ENCODE results near the gene WFIKKN1.

Gene WFIKKN1

DNA sequence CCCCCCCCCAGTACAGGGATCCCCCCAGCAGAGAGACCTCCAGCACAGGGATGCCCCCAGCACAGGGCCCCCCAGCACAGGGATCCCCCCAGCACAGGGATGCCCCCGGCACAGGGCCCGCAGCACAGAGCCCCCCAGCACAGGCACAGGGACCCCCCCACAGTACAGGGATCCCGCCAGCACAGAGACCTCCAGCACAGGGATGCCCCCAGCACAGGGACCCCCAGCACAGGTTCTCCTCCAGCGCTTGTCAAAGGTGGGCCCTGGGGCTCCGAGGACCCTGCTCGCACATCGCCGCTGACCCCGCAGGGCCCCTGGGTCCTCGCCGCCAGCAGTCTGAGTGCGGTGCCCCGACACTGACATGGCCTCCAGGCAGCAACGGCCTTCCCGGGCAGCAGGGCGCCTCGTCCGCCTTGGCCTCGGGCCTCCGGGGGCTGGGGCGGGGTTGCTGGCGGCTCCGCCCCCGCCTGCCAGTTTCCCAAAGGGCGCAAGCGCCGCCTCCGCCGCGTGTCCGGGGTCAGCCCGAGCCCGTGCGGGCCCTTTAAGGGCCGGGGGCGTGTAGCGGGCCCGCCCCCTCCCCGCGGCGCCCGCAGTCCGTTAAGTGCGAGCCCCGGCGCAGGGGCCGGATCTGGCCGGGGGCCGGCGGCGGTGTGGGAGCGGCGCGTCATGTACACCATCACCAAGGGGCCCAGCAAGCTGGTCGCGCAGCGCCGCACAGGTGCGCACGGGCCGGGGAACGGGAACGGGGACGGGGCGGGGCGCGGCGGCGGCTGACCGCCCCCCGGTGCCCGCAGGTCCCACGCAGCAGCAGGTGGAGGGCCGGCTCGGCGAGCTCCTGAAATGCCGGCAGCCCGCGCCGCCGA is 10.8 kb downstream of the WFIKKN1 start, which contains the start of gene MCRIP2 (continued):
- TF ChIP-seq ZNF274 (IDR thresholded peaks at IDR 0.05; ENCODE audit: low read length) (no peak), ZNF274 (tag by site-specific recombination; IDR thresholded peaks at IDR 0.05; ENCODE audit: borderline replicate concordance) (no peak), ZNF843 (tag by site-specific recombination; IDR thresholded peaks at IDR 0.05) (no peak), ZNF138 (tag by site-specific recombination; IDR thresholded peaks at IDR 0.05; ENCODE audit: borderline replicate concordance) (no peak), ZNF324 (tag by site-specific recombination; IDR thresholded peaks at IDR 0.05) (no peak), ZNF223 (tag by site-specific recombination; IDR thresholded peaks at IDR 0.05) (no peak), ZFHX2 (tag by site-specific recombination; conservative IDR thresholded peaks at IDR 0.05) (peak; percentile 88), ZNF561 (tag by site-specific recombination; IDR thresholded peaks at IDR 0.05; ENCODE audit: borderline replicate concordance) (peak; percentile 64; the same call in 1 of the 2 replicates), ZNF626 (tag by site-specific recombination; IDR thresholded peaks at IDR 0.05) (no peak), ZNF777 (tag by site-specific recombination; IDR thresholded peaks at IDR 0.05; ENCODE audit: borderline replicate concordance) (no peak), GLIS1 (tag by site-specific recombination; IDR thresholded peaks at IDR 0.05) (peak; percentile 99), ZNF76 (tag by site-specific recombination; IDR thresholded peaks at IDR 0.05; ENCODE audit: borderline replicate concordance, low read depth) (no peak), ZNF16 (tag by site-specific recombination; IDR thresholded peaks at IDR 0.05; ENCODE audit: low read depth) (no peak), ZNF350 (tag by site-specific recombination; IDR thresholded peaks at IDR 0.05) (no peak), ZNF600 (tag by site-specific recombination; IDR thresholded peaks at IDR 0.05) (0 out of 2 replicates have a peak, but pooled peaks have one; percentile 28), ZNF391 (tag by site-specific recombination; IDR thresholded peaks at IDR 0.05; ENCODE audit: borderline replicate concordance, low read depth) (no peak), ZNF404 (tag by site-specific recombination; IDR thresholded peaks at IDR 0.05) (no peak), ZNF555 (tag by site-specific recombination; conservative IDR thresholded peaks at IDR 0.05) (no peak), ZFP41 (tag by site-specific recombination; IDR thresholded peaks at IDR 0.05; ENCODE audit: borderline replicate concordance) (no peak), ZBTB7A (tag by site-specific recombination; IDR thresholded peaks at IDR 0.05; ENCODE audit: low read depth) (no peak), ZNF747 (tag by site-specific recombination; IDR thresholded peaks at IDR 0.05) (no peak), BCL11A (tag by site-specific recombination; IDR thresholded peaks at IDR 0.05; ENCODE audit: low read depth) (no peak)
- TF ChIP-seq, protein P1, sequence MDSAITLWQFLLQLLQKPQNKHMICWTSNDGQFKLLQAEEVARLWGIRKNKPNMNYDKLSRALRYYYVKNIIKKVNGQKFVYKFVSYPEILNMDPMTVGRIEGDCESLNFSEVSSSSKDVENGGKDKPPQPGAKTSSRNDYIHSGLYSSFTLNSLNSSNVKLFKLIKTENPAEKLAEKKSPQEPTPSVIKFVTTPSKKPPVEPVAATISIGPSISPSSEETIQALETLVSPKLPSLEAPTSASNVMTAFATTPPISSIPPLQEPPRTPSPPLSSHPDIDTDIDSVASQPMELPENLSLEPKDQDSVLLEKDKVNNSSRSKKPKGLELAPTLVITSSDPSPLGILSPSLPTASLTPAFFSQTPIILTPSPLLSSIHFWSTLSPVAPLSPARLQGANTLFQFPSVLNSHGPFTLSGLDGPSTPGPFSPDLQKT (IDR thresholded peaks at IDR 0.05; ENCODE audit: borderline replicate concordance, low read depth, low read length) = no peak
- TF ChIP-seq, protein P2, sequence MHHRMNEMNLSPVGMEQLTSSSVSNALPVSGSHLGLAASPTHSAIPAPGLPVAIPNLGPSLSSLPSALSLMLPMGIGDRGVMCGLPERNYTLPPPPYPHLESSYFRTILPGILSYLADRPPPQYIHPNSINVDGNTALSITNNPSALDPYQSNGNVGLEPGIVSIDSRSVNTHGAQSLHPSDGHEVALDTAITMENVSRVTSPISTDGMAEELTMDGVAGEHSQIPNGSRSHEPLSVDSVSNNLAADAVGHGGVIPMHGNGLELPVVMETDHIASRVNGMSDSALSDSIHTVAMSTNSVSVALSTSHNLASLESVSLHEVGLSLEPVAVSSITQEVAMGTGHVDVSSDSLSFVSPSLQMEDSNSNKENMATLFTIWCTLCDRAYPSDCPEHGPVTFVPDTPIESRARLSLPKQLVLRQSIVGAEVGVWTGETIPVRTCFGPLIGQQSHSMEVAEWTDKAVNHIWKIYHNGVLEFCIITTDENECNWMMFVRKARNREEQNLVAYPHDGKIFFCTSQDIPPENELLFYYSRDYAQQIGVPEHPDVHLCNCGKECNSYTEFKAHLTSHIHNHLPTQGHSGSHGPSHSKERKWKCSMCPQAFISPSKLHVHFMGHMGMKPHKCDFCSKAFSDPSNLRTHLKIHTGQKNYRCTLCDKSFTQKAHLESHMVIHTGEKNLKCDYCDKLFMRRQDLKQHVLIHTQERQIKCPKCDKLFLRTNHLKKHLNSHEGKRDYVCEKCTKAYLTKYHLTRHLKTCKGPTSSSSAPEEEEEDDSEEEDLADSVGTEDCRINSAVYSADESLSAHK (tag by site-specific recombination; IDR thresholded peaks at IDR 0.05) = no peak
- TF ChIP-seq, protein P3, sequence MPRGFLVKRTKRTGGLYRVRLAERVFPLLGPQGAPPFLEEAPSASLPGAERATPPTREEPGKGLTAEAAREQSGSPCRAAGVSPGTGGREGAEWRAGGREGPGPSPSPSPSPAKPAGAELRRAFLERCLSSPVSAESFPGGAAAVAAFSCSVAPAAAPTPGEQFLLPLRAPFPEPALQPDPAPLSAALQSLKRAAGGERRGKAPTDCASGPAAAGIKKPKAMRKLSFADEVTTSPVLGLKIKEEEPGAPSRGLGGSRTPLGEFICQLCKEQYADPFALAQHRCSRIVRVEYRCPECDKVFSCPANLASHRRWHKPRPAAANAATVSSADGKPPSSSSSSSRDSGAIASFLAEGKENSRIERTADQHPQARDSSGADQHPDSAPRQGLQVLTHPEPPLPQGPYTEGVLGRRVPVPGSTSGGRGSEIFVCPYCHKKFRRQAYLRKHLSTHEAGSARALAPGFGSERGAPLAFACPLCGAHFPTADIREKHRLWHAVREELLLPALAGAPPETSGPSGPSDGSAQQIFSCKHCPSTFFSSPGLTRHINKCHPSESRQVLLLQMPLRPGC (tag by site-specific recombination; IDR thresholded peaks at IDR 0.05) = no peak
- TF ChIP-seq, protein P4, sequence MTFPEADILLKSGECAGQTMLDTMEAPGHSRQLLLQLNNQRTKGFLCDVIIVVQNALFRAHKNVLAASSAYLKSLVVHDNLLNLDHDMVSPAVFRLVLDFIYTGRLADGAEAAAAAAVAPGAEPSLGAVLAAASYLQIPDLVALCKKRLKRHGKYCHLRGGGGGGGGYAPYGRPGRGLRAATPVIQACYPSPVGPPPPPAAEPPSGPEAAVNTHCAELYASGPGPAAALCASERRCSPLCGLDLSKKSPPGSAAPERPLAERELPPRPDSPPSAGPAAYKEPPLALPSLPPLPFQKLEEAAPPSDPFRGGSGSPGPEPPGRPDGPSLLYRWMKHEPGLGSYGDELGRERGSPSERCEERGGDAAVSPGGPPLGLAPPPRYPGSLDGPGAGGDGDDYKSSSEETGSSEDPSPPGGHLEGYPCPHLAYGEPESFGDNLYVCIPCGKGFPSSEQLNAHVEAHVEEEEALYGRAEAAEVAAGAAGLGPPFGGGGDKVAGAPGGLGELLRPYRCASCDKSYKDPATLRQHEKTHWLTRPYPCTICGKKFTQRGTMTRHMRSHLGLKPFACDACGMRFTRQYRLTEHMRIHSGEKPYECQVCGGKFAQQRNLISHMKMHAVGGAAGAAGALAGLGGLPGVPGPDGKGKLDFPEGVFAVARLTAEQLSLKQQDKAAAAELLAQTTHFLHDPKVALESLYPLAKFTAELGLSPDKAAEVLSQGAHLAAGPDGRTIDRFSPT (tag by site-specific recombination; IDR thresholded peaks at IDR 0.05) = 0 out of 2 replicates have a peak, but pooled peaks have one; percentile 52

Measured in HEK293 (cell line).